MM.1S (cell line): ENCODE data around the gene BPIFA3.

Experiments used
- DNase-seq: peaks from one replicate; pipeline ENCODE4 v3.0.0-alpha.2; 2015
- H2AFZ ChIP-seq: fragments of 300-600 bp; sonication (generic); 2 replicates; pipeline ENCODE4 v1.6.0; 2016; ENCODE audit warnings: antibody characterized with exemption, low read length
- H3F3A ChIP-seq: fragments of 300-600 bp; sonication (generic); 2 replicates; pipeline ENCODE4 v1.6.1; 2016; ENCODE audit warnings: mild to moderate bottlenecking, antibody characterized with exemption, low read length, moderate library complexity, mixed read lengths; ENCODE audit not compliant: insufficient read depth
- H3K27ac ChIP-seq: fragments of 300-600 bp; sonication (generic); 2 replicates; pipeline ENCODE4 v1.5.1; 2016; ENCODE audit warnings: mild to moderate bottlenecking, low read length
- H3K27me3 ChIP-seq: fragments of 300-600 bp; sonication (generic); replicated peaks from 2 replicates; pipeline ENCODE4 v1.6.0; 2016; ENCODE audit warnings: low read length; ENCODE audit not compliant: insufficient read depth
- H3K36me3 ChIP-seq: fragments of 300-600 bp; sonication (generic); replicated peaks from 2 replicates; pipeline ENCODE4 v1.6.1; 2016; ENCODE audit warnings: mild to moderate bottlenecking, low read length, mixed read lengths; ENCODE audit not compliant: insufficient read depth
- H3K4me1 ChIP-seq: fragments of 300-600 bp; sonication (generic); 2 replicates; pipeline ENCODE4 v1.6.1; 2016; ENCODE audit warnings: low read length, mixed read lengths
- H3K4me2 ChIP-seq: fragments of 300-600 bp; sonication (generic); 2 replicates; pipeline ENCODE4 v1.6.0; 2016; ENCODE audit warnings: low read depth, low read length
- H3K4me3 ChIP-seq: fragments of 300-600 bp; sonication (generic); 2 replicates; pipeline ENCODE4 v1.5.1; 2016; ENCODE audit warnings: low read length, mixed read lengths
- H3K79me2 ChIP-seq: fragments of 300-600 bp; sonication (generic); 2 replicates; pipeline ENCODE4 v1.6.1; 2016; ENCODE audit warnings: mixed run types, low read length, mixed read lengths
- H3K9ac ChIP-seq: fragments of 300-600 bp; sonication (generic); 2 replicates; pipeline ENCODE4 v1.6.1; 2016; ENCODE audit warnings: low read length, mixed read lengths
- H3K9me2 ChIP-seq: fragments of 300-600 bp; sonication (generic); replicated peaks from 2 replicates; pipeline ENCODE4 v1.6.1; 2016; ENCODE audit warnings: mild to moderate bottlenecking, low read length, mixed read lengths; ENCODE audit not compliant: insufficient read depth
- H3K9me3 ChIP-seq: fragments of 300-600 bp; sonication (generic); replicated peaks from 2 replicates; pipeline ENCODE4 v1.6.1; 2016; ENCODE audit warnings: mild to moderate bottlenecking, low read length, mixed read lengths; ENCODE audit not compliant: insufficient read depth
- H4K20me1 ChIP-seq: fragments of 300-600 bp; sonication (generic); 2 replicates; pipeline ENCODE4 v1.6.1; 2016; ENCODE audit warnings: mild to moderate bottlenecking, low read length, moderate library complexity, mixed read lengths; ENCODE audit not compliant: insufficient read depth
- EZH2 ChIP-seq: fragments of 300-600 bp; sonication (generic); optimal IDR thresholded peaks from 2 replicates; pipeline ENCODE3; 2017; ENCODE audit warnings: low read depth, mild to moderate bottlenecking, antibody characterized with exemption, low read length, mixed read lengths
- EZH2phosphoT487 ChIP-seq: fragments of 300-600 bp; sonication (generic); IDR thresholded peaks from 2 replicates; pipeline ENCODE4 v1.6.1; 2018; ENCODE audit warnings: antibody characterized with exemption, low read length
- TF ChIP-seq, protein P1 (sequence below): fragments of 300-600 bp; sonication (generic); IDR thresholded peaks from 2 replicates; pipeline ENCODE4 v1.5.1; 2016; ENCODE audit warnings: antibody characterized with exemption, low read length, mixed read lengths

BPIFA3 gene

DNA sequence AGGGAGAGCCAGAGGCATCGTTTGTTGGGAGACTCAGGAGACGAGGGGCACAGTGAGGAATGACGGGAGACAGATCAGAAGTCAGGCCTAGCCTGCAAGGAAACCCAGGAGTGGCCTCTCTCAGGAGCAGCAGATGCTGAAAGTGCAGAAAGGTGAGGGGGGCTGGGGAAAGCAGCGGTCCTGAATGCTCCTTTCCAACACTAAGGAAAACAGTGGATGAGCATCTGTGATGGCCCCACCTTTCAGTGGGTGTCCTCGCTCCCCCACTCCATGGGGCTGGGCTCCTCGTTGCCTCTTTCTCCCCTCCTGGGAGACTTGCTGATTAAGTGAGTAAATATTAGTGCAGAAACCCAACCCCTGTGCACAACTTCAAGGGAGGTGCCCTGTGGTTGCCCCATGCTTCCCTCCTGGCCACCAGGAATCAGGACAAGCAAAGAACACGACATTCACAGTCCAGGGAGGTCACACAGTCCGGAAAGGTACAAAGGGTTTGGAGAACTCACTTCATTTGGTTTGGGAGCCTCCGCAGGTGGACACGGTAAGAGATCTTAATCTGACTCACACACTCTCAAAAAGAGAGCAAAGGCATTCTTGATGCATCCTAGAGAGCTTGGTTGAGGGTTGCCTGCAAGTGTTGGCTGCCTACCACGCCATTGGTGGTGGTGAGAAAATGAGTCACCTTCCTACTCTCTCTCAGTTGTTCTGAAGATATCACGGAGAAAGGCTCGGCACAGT, 56.1 kb downstream of the BPIFA3 start:
- TF ChIP-seq EZH2 (no peak), EZH2phosphoT487 (no peak)
- TF ChIP-seq, protein P1, sequence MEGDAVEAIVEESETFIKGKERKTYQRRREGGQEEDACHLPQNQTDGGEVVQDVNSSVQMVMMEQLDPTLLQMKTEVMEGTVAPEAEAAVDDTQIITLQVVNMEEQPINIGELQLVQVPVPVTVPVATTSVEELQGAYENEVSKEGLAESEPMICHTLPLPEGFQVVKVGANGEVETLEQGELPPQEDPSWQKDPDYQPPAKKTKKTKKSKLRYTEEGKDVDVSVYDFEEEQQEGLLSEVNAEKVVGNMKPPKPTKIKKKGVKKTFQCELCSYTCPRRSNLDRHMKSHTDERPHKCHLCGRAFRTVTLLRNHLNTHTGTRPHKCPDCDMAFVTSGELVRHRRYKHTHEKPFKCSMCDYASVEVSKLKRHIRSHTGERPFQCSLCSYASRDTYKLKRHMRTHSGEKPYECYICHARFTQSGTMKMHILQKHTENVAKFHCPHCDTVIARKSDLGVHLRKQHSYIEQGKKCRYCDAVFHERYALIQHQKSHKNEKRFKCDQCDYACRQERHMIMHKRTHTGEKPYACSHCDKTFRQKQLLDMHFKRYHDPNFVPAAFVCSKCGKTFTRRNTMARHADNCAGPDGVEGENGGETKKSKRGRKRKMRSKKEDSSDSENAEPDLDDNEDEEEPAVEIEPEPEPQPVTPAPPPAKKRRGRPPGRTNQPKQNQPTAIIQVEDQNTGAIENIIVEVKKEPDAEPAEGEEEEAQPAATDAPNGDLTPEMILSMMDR = no peak
- Histone ChIP-seq H3K27me3 (peaks cover 70% of the 10 kb centered on the region), H3K36me3 (no peaks in the 10 kb centered on the region), H3K27ac (no peak overlapping the region), H3K4me1 (no peaks in the 10 kb centered on the region), H3K4me2 (no peak overlapping the region), H3K4me3 (no peak overlapping the region), H3K79me2 (no peaks in the 10 kb centered on the region), H3K9me3 (no peaks in the 10 kb centered on the region), H3K9me2 (no peaks in the 10 kb centered on the region), H4K20me1 (no peaks in the 10 kb centered on the region), H2AFZ (no peak overlapping the region), H3F3A (no peaks in the 10 kb centered on the region), H3K9ac (no peak overlapping the region)
- DNase-seq = no peak

DNA sequence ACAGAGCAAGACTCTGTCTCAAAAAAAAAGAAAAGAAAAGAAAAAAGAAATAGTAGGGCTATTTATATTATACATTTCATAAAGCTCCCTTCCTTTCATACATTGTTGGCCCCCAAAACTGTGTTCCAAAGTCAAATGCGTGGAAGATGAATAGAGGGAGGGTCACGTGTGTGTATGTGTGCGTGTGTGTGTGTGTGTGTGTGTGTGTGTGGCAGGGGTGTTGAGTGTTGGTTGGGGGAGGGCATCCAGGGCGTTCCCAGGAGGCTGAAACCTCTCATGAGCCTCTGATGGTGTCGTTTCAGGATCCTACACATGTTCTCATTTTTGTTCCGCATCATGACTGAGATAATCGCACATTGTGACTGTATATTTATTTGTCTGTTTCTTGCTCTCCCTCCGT, 58.1 kb downstream of the BPIFA3 start:
- Histone ChIP-seq H3K4me2 (no peak overlapping the region), H3K36me3 (no peaks in the 10 kb centered on the region), H3K4me3 (no peak overlapping the region), H3K9me2 (no peaks in the 10 kb centered on the region), H3K9me3 (no peaks in the 10 kb centered on the region), H3K4me1 (no peaks in the 10 kb centered on the region), H3K79me2 (no peaks in the 10 kb centered on the region), H3F3A (no peaks in the 10 kb centered on the region), H2AFZ (no peak overlapping the region), H3K27ac (no peak overlapping the region), H4K20me1 (no peaks in the 10 kb centered on the region), H3K9ac (no peak overlapping the region), H3K27me3 (peaks cover 88% of the 10 kb centered on the region)
- TF ChIP-seq EZH2phosphoT487 = no peak
- TF ChIP-seq, protein P1 = no peak
- no peak for TF ChIP-seq EZH2
- DNase-seq = no peak

DNA sequence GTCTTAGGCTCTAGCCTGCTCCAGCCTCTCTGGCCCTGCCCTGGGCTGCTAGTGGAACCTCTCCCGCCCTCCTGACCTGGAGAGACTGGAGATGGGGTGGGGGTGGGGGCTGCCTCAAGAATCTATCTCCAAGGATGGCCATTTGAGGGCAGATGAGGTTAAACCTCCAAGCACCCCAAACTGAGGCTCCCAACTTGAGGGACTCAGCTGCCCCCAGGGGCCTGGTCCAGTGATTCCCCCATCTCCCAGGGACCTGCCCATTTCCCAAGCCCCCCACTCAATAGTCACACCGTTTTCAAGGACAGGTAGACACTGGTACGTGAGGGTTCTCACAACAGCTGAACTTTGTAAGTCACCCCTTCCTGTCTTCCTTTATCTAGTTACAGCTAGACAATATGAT, 58.7 kb downstream of the BPIFA3 start:
- no peaks in the 10 kb centered on the region for H3K36me3 ChIP-seq
- no peak for DNase-seq
- H3K9ac ChIP-seq = no peak overlapping the region
- H3K79me2 ChIP-seq = no peaks in the 10 kb centered on the region
- no peaks in the 10 kb centered on the region for H3K9me2 ChIP-seq
- H3K27me3 ChIP-seq = peaks cover 87% of the 10 kb centered on the region
- no peaks in the 10 kb centered on the region for H3K4me1 ChIP-seq
- H3K4me2 ChIP-seq = no peak overlapping the region
- no peak for TF ChIP-seq EZH2
- TF ChIP-seq, protein P1 = no peak
- TF ChIP-seq EZH2phosphoT487 = no peak
- no peak overlapping the region for H2AFZ ChIP-seq
- H3K9me3 ChIP-seq = no peaks in the 10 kb centered on the region
- no peaks in the 10 kb centered on the region for H4K20me1 ChIP-seq
- H3K27ac ChIP-seq = no peak overlapping the region
- no peaks in the 10 kb centered on the region for H3F3A ChIP-seq
- H3K4me3 ChIP-seq = no peak overlapping the region
